HepG2 (cell line): ENCODE data around the gene HS3ST4. TPM values are rescaled to one million over a fixed set of nuclear protein-coding genes. Genes with fewer than 3 reads are reported as not detected.

Experiments used
- ATAC-seq: fragments of 200-7000 bp; cut with Tn5 transposase; 3 replicates; pipeline ENCODE4 v1.9.1; 2020; ENCODE audit warnings: mild to moderate bottlenecking, moderate library complexity
- BruUV-seq: library from RNA; stranded (reverse); fragments of 400-500 nt; replicated peaks from 2 replicates; lab custom pipeline; 2021; lab: Mats Ljungman, UMichigan
- CTCF ChIA-PET: fragments of 300-600 bp; formaldehyde crosslinking; extraction: SDS; loops from one replicate; lab custom pipeline; 2021; ENCODE audit warnings: low total read pairs, inconsistent platforms, low intra/inter-chr PET ratio; lab: Yijun Ruan, JAX
- POLR2A ChIA-PET: fragments of 350-600 bp; sonication (Branson Sonifier 250); formaldehyde crosslinking; loops from one replicate; lab custom pipeline; 2020; ENCODE audit warnings: antibody characterized with exemption, inconsistent platforms; lab: Yijun Ruan, JAX
- DNase-seq: peaks from one replicate; pipeline ENCODE4 v3.0.0-alpha.2; 2015; ENCODE audit warnings: low spot score
- FAIRE-seq: peaks from 3 replicates; lab custom pipeline; 2011; peaks lifted over from hg19 to GRCh38; lab: Jason Lieb, UNC
- H2AFZ ChIP-seq: one replicate; pipeline ENCODE4 v1.6.1; 2011; ENCODE audit warnings: low read length, inconsistent platforms
- H3K27ac ChIP-seq: fragments of 300-600 bp; 3 replicates; pipeline ENCODE4 v1.8.0; 2011; ENCODE audit warnings: mixed run types, mild to moderate bottlenecking, mixed read lengths, low read length, inconsistent platforms; ENCODE audit not compliant: insufficient read depth; ENCODE audit errors: extremely low read length
- H3K27me3 ChIP-seq, 2 experiments: fragments of 200-600 bp in 1 of 2; 2 replicates in 1 of 2; 3 replicates in 1 of 2; pipeline versions ENCODE4 v1.6.0 to v1.8.0; 2011; ENCODE audit warnings: low read length in 2 of 2, mild to moderate bottlenecking in 2 of 2, moderate library complexity in 2 of 2, inconsistent platforms in 1 of 2; ENCODE audit not compliant: insufficient read depth in 2 of 2, control insufficient read depth in 1 of 2
- H3K36me3 ChIP-seq, 2 experiments: fragments of 200-600 bp in 1 of 2; replicated peaks in 1 of 2; 2 replicates in 1 of 2; 3 replicates in 1 of 2; pipeline versions ENCODE4 v1.5.1 to v1.8.0; 2011; ENCODE audit warnings: low read length in 2 of 2, inconsistent platforms in 1 of 2; ENCODE audit not compliant: insufficient read depth in 2 of 2, control insufficient read depth in 1 of 2
- H3K4me1 ChIP-seq: 2 replicates; pipeline ENCODE4 v1.5.1; 2012; ENCODE audit warnings: low read length, inconsistent platforms; ENCODE audit not compliant: insufficient read depth
- H3K4me2 ChIP-seq: 2 replicates; pipeline ENCODE4 v1.6.0; 2011; ENCODE audit warnings: low read depth, low read length, inconsistent platforms
- H3K4me3 ChIP-seq, 3 experiments: fragments of 200-600 bp in 1 of 3; sonication (generic), shearing (Covaris generic) in 1 of 3; replicated peaks in 1 of 3; 2 replicates each; pipeline ENCODE4 v1.5.1; 2011 to 2016; ENCODE audit warnings: low read length in 3 of 3, inconsistent platforms in 2 of 3, low read depth in 2 of 3, mild to moderate bottlenecking in 2 of 3, control low read depth in 1 of 3, mixed read lengths in 1 of 3; ENCODE audit not compliant: insufficient read depth in 1 of 3
- H3K79me2 ChIP-seq: one replicate; pipeline ENCODE4 v1.6.1; 2011; ENCODE audit warnings: low read length, inconsistent platforms; ENCODE audit not compliant: insufficient read depth
- H3K9ac ChIP-seq: 2 replicates; pipeline ENCODE4 v1.6.0; 2011; ENCODE audit warnings: mild to moderate bottlenecking, low read depth, low read length, inconsistent platforms; ENCODE audit not compliant: insufficient read depth
- H3K9me3 ChIP-seq: 2 replicates; pipeline ENCODE4 v1.5.1; 2012; ENCODE audit warnings: mild to moderate bottlenecking, low read length
- H4K20me1 ChIP-seq: 2 replicates; pipeline ENCODE4 v1.6.0; 2011; ENCODE audit warnings: inconsistent platforms, mild to moderate bottlenecking, low read length, moderate library complexity; ENCODE audit not compliant: insufficient read depth
- CREB1 ChIP-seq, 2 experiments: fragments of 450-650 bp in 1 of 2; IDR thresholded peaks; 2 replicates each; pipeline ENCODE4 v1.6.1; 2016 to 2017; ENCODE audit warnings: control low read depth in 1 of 2, mild to moderate bottlenecking in 1 of 2, missing compliant biosample characterization in 1 of 2, missing genetic modification characterization in 1 of 2
- MIER3 ChIP-seq: IDR thresholded peaks from 2 replicates; pipeline ENCODE4 v1.6.1; 2016; ENCODE audit warnings: missing compliant biosample characterization, borderline replicate concordance
- NCOA2 ChIP-seq: sonication (generic); formaldehyde crosslinking; IDR thresholded peaks from 2 replicates; pipeline ENCODE4 v1.8.0; 2022; ENCODE audit warnings: inconsistent platforms
- SIN3B ChIP-seq: fragments of 150-350 bp; IDR thresholded peaks from 2 replicates; pipeline ENCODE4 v1.6.1; 2014; ENCODE audit warnings: low read length
- TEAD2 ChIP-seq: sonication (generic); formaldehyde crosslinking; IDR thresholded peaks from 2 replicates; pipeline ENCODE4 v1.9.0; 2021; ENCODE audit warnings: missing genetic modification reagents
- TOPORS ChIP-seq: sonication (generic); formaldehyde crosslinking; IDR thresholded peaks from 2 replicates; pipeline ENCODE4 v1.8.0; 2023; ENCODE audit warnings: mild to moderate bottlenecking, missing genetic modification reagents
- ZNF234 ChIP-seq: sonication (generic); formaldehyde crosslinking; conservative IDR thresholded peaks from 2 replicates; pipeline ENCODE4 v1.5.1; 2020; ENCODE audit warnings: mild to moderate bottlenecking, missing genetic modification reagents
- ZNF3 ChIP-seq: IDR thresholded peaks from 2 replicates; pipeline ENCODE4 v1.7.0; 2017; ENCODE audit warnings: inconsistent platforms
- WGBS: methylation state at CpG from one replicate; pipeline ENCODE4 v1.1.6; 2017; ENCODE audit warnings: low lambda C conversion rate; 5-methylcytosine and 5-hydroxymethylcytosine counted together
- in situ Hi-C: cut with HindIII; loops from 2 replicates; pipeline ENCODE4 v1.10.0; 2017; ENCODE audit warnings: low pct_unique_long_range_greater_than_20kb; ENCODE audit not compliant: extremely low pct_ligation_motif_present
- intact Hi-C: fragments of 100-400 bp; cut with micrococcal nuclease; formaldehyde crosslinking; loops from one replicate; pipeline ENCODE4 v1.10.0; 2022; ENCODE audit not compliant: unreplicated experiment
- polyA plus RNA-seq, 8 experiments: library from polyadenylated mRNA; depleted of rRNA in 3 of 8; stranded (reverse) in 7 of 8; unstranded in 1 of 8; fragments of >200 nt; fragmentation: Illumina TruSeq in 4 of 8; extraction: Trizol in 4 of 8; gene quantifications; 2 replicates each; pipeline versions ENCODE4 v1.2.1 to v1.2.3, GENCODE V29; 2011 to 2016; ENCODE audit warnings: low read depth in 4 of 8, missing spikeins in 1 of 8, mixed read lengths in 1 of 8; ENCODE audit not compliant: insufficient read depth in 1 of 8
- total RNA-seq, 5 experiments: library from RNA; depleted of rRNA; stranded (reverse); fragments of >200 nt; fragmentation: Illumina TruSeq; extraction: Trizol; gene quantifications; 2 replicates each; pipeline ENCODE4 v1.2.3, GENCODE V29; 2016; ENCODE audit warnings: low read depth in 1 of 5
- TF ChIP-seq, protein P1 (sequence below): sonication (generic); formaldehyde crosslinking; IDR thresholded peaks from 2 replicates; pipeline ENCODE4 v1.8.0; 2022; ENCODE audit warnings: mild to moderate bottlenecking, missing genetic modification reagents, moderate library complexity
- TF ChIP-seq, protein P2 (sequence below): sonication (generic); formaldehyde crosslinking; IDR thresholded peaks from 2 replicates; pipeline ENCODE4 v1.4.0; 2020; ENCODE audit warnings: missing genetic modification reagents

The HS3ST4 gene
- total and polyA plus RNA-seq, 2 of the 13 experiments (the other 11 are each of a cell fraction or from before 2014, with no cell fraction given) = not detected

DNA sequence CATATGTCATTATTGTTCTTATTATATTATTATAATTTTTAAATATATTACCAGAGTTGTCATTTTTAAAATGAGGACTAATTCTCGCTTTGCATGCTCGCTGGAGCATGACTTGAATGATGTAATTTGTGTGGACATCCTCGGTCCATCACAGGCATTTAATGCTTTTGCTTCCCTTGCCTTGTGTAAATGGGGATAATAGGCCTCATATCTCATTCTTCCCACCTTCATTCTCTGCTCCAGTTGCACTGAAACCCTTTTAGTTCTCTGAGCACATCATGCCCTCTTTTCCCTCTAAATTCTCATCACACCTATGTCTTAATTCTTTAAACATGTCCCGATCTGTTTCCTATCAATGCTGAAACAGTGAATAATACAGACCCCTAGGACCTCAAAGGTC is 285.4 kb downstream of the HS3ST4 start:
- BruUV-seq = no TSS peak

DNA sequence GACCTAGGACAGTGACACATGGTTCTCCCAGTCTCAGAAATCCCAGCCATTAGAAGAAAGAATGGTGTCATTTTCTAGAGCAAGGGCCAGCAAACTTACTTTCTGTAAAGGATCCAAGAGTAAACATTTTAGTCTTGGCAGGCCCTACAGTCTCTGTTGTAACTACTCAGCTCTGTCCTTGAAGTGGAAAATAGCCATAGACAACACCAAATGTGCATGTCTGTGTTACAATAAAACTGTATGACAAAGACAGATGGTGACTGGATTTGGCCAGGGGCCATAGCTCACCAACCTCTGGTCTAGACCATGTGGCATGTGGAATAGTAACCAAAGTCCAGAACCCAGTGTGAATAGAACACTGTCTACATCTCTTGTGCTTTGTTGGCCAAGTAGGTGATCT is 286.5 kb downstream of the HS3ST4 start:
- Histone ChIP-seq H4K20me1 (no peaks in the 10 kb centered on the region), H3K9ac (no peak overlapping the region), H3K4me1 (no peaks in the 10 kb centered on the region), H3K4me2 (no peak overlapping the region), H3K27ac (no peak overlapping the region), H3K27me3 (no peaks in the 10 kb centered on the region), H3K4me3 (no peak overlapping the region), H3K36me3 (no peaks in the 10 kb centered on the region), H3K9me3 (peaks cover 4% of the 10 kb centered on the region; the same call in 1 of the 2 replicates), H3K79me2 (no peaks in the 10 kb centered on the region), H2AFZ (no peak overlapping the region)
- ChIA-PET CTCF (no interaction called here), POLR2A (no interaction called here)
- no TSS peak for BruUV-seq
- intact Hi-C loops = no loop called here
- TF ChIP-seq NCOA2 (CRISPR knock-in tag) (no peak), TEAD2 (CRISPR knock-in tag) (no peak), ZNF3 (CRISPR knock-in tag) (no peak), SIN3B (no peak), CREB1 (IDR thresholded peaks at IDR 0.05) (no peak), CREB1 (CRISPR knock-in tag; IDR thresholded peaks at IDR 0.05) (no peak), ZNF234 (CRISPR knock-in tag) (no peak)
- TF ChIP-seq, protein P1, sequence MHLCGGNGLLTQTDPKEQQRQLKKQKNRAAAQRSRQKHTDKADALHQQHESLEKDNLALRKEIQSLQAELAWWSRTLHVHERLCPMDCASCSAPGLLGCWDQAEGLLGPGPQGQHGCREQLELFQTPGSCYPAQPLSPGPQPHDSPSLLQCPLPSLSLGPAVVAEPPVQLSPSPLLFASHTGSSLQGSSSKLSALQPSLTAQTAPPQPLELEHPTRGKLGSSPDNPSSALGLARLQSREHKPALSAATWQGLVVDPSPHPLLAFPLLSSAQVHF (CRISPR knock-in tag) = no peak
- TF ChIP-seq, protein P2, sequence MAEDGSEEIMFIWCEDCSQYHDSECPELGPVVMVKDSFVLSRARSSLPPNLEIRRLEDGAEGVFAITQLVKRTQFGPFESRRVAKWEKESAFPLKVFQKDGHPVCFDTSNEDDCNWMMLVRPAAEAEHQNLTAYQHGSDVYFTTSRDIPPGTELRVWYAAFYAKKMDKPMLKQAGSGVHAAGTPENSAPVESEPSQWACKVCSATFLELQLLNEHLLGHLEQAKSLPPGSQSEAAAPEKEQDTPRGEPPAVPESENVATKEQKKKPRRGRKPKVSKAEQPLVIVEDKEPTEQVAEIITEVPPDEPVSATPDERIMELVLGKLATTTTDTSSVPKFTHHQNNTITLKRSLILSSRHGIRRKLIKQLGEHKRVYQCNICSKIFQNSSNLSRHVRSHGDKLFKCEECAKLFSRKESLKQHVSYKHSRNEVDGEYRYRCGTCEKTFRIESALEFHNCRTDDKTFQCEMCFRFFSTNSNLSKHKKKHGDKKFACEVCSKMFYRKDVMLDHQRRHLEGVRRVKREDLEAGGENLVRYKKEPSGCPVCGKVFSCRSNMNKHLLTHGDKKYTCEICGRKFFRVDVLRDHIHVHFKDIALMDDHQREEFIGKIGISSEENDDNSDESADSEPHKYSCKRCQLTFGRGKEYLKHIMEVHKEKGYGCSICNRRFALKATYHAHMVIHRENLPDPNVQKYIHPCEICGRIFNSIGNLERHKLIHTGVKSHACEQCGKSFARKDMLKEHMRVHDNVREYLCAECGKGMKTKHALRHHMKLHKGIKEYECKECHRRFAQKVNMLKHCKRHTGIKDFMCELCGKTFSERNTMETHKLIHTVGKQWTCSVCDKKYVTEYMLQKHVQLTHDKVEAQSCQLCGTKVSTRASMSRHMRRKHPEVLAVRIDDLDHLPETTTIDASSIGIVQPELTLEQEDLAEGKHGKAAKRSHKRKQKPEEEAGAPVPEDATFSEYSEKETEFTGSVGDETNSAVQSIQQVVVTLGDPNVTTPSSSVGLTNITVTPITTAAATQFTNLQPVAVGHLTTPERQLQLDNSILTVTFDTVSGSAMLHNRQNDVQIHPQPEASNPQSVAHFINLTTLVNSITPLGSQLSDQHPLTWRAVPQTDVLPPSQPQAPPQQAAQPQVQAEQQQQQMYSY (CRISPR knock-in tag) = no peak
- FAIRE-seq = no peak
- no peak for ATAC-seq
- DNase-seq = no peak
- in situ Hi-C loops = no loop called here

More for the DNA sequence above, 285.4 kb downstream of the HS3ST4 start:
- H3K4me1 ChIP-seq = no peaks in the 10 kb centered on the region
- no peak overlapping the region for H3K4me2 ChIP-seq
- H3K27ac ChIP-seq = no peak overlapping the region
- intact Hi-C loops (no loop called here), in situ Hi-C loops (no loop called here)
- no peaks in the 10 kb centered on the region for H3K36me3 ChIP-seq
- no peaks in the 10 kb centered on the region for H3K27me3 ChIP-seq
- ATAC-seq = no peak
- FAIRE-seq = no peak
- H3K4me3 ChIP-seq = no peak overlapping the region
- no peak overlapping the region for H2AFZ ChIP-seq
- no peaks in the 10 kb centered on the region; the same call in 1 of the 2 replicates for H3K9me3 ChIP-seq
- H4K20me1 ChIP-seq = no peaks in the 10 kb centered on the region
- no peak overlapping the region for H3K9ac ChIP-seq
- no peaks in the 10 kb centered on the region for H3K79me2 ChIP-seq
- DNase-seq = no peak
- ChIA-PET CTCF (no interaction called here), POLR2A (no interaction called here)
- under 1% methylated on average over 4 of the region's 4 CpGs for WGBS
- TF ChIP-seq MIER3 (CRISPR knock-in tag) (no peak), TOPORS (CRISPR knock-in tag) (no peak)
